RPMI7951 (cell line): ENCODE data around the gene HS3ST1. TPM values are rescaled to one million over a fixed set of nuclear protein-coding genes. Genes with fewer than 3 reads are reported as not detected.

Source experiments
- DNase-seq: peaks from one replicate; pipeline ENCODE4 v3.0.0-alpha.2; 2012; ENCODE audit warnings: low read depth
- total RNA-seq: library from RNA; depleted of rRNA; stranded (reverse); fragments of >200 nt; shearing (Covaris generic); gene quantifications from 2 replicates; pipeline ENCODE4 v1.2.3, GENCODE V29; 2014; rRNA removed

The HS3ST1 gene
- total RNA-seq: under 0.01 TPM in 1 of 2 replicates, not detected in the other

- no peak for DNase-seq
Measured at GRCh38 chr4:11428231-11428898, at the start of gene HS3ST1. Gene HS3ST1, minus strand, starts transcription at chr4:11428894. Its CDS starts 28,889 bp downstream, at chr4:11400005.

GRCh38 chr4:11475871-11476270 lies 47.2 kb upstream of the HS3ST1 start:
- no peak for DNase-seq

- DNase-seq: no peak
Measured at GRCh38 chr4:11474146-11474545, 45.5 kb upstream of the HS3ST1 start.

GRCh38 chr4:11472535-11472934 lies 43.8 kb upstream of the HS3ST1 start:
- no peak for DNase-seq

GRCh38 chr4:11471618-11472017 lies 42.9 kb upstream of the HS3ST1 start:
- no peak for DNase-seq

- no peak for DNase-seq
Measured at GRCh38 chr4:11471046-11471441, 42.4 kb upstream of the HS3ST1 start.

- DNase-seq: no peak
Measured at GRCh38 chr4:11470438-11471045, 41.8 kb upstream of the HS3ST1 start.

GRCh38 chr4:11469650-11470437 lies 41.1 kb upstream of the HS3ST1 start:
- no peak for DNase-seq

GRCh38 chr4:11468901-11469300 lies 40.2 kb upstream of the HS3ST1 start:
- no peak for DNase-seq

- DNase-seq: no peak
Measured at GRCh38 chr4:11467931-11468330, 39.2 kb upstream of the HS3ST1 start.

GRCh38 chr4:11463707-11464106 lies 35.0 kb upstream of the HS3ST1 start:
- DNase-seq: no peak

GRCh38 chr4:11456401-11456800 lies 27.7 kb upstream of the HS3ST1 start:
- no peak for DNase-seq

- no peak for DNase-seq
Measured at GRCh38 chr4:11455201-11455835, 26.6 kb upstream of the HS3ST1 start.

- peak; percentile 5 for DNase-seq
Measured at GRCh38 chr4:11451716-11452115, 23.0 kb upstream of the HS3ST1 start.

GRCh38 chr4:11446155-11446811 lies 17.6 kb upstream of the HS3ST1 start:
- peak; percentile 7 for DNase-seq

- no peak for DNase-seq
Measured at GRCh38 chr4:11441194-11441556, 12.5 kb upstream of the HS3ST1 start.

- no peak for DNase-seq
Measured at GRCh38 chr4:11440481-11441193, 11.9 kb upstream of the HS3ST1 start.

GRCh38 chr4:11439836-11440235 lies 11.1 kb upstream of the HS3ST1 start:
- DNase-seq: no peak

- no peak for DNase-seq
Measured at GRCh38 chr4:11438647-11439046, 10.0 kb upstream of the HS3ST1 start.

- no peak for DNase-seq
Measured at GRCh38 chr4:11436673-11437072, 8.0 kb upstream of the HS3ST1 start.

GRCh38 chr4:11436084-11436483 lies 7.4 kb upstream of the HS3ST1 start:
- DNase-seq: no peak
